Thoracic aorta (tissue), 2 donors: ENCODE data around the gene SUPT6H. TPM values are rescaled to one million over a fixed set of nuclear protein-coding genes. Genes with fewer than 3 reads are reported as not detected.
A peak's percentile ranks its signal among the peaks of the same experiment; 100 is the strongest.
"Not testable (repeated sequence)": the region's sequence is repeated elsewhere in the genome, so short reads cannot be mapped to it uniquely, and the experiment has no call there.

Experiments
- ATAC-seq: fragments of 150-250 bp; one replicate; pipeline ENCODE4 v1.8.0; 2017; ENCODE audit warnings: low read depth; ENCODE audit not compliant: insufficient number of reproducible peaks, low FRiP score
- DNase-seq: peaks from one replicate; pipeline ENCODE4 v3.0.0-alpha.2; 2020; ENCODE audit warnings: low spot score
- H3K27ac ChIP-seq, 2 donors: fragments of 200-600 bp; sonication (generic); 1 replicate in 1 of 2; 2 replicates in 1 of 2; pipeline ENCODE4 v1.5.1; 2016; ENCODE audit warnings: mild to moderate bottlenecking in 2 of 2, moderate library complexity in 2 of 2
- H3K27me3 ChIP-seq: fragments of 200-600 bp; sonication (generic); replicated peaks from 2 replicates; pipeline ENCODE4 v1.6.0; 2016; ENCODE audit warnings: mild to moderate bottlenecking; ENCODE audit not compliant: insufficient read depth
- H3K36me3 ChIP-seq: fragments of 200-600 bp; sonication (generic); one replicate; pipeline ENCODE4 v1.5.1; 2016
- H3K4me1 ChIP-seq, 2 donors: fragments of 200-600 bp; sonication (generic); 1 replicate in 1 of 2; 2 replicates in 1 of 2; pipeline versions ENCODE4 v1.5.1 to v1.6.0; 2016; ENCODE audit warnings: low read depth in 2 of 2, mild to moderate bottlenecking in 1 of 2; ENCODE audit not compliant: control insufficient read depth in 1 of 2
- H3K4me3 ChIP-seq: fragments of 200-600 bp; sonication (generic); 2 replicates; pipeline ENCODE4 v1.5.1; 2016; ENCODE audit warnings: mild to moderate bottlenecking
- H3K9me3 ChIP-seq: fragments of 200-600 bp; sonication (generic); 2 replicates; pipeline ENCODE4 v1.5.1; 2016
- total RNA-seq, 2 donors: library from RNA; depleted of rRNA; stranded (reverse); fragments of >200 nt; gene quantifications; one replicate each; pipeline versions ENCODE4 v1.1.0 to v1.2.3, GENCODE V29; 2016
- TF ChIP-seq, protein P1 (sequence below): fragments of 200-600 bp; sonication (generic); IDR thresholded peaks from one replicate; pipeline ENCODE4 v1.5.1; 2019; ENCODE audit warnings: antibody characterized with exemption

Gene SUPT6H
- total RNA-seq, 2 donors from 2014 or later, result 45.6 to 133 TPM

DNA sequence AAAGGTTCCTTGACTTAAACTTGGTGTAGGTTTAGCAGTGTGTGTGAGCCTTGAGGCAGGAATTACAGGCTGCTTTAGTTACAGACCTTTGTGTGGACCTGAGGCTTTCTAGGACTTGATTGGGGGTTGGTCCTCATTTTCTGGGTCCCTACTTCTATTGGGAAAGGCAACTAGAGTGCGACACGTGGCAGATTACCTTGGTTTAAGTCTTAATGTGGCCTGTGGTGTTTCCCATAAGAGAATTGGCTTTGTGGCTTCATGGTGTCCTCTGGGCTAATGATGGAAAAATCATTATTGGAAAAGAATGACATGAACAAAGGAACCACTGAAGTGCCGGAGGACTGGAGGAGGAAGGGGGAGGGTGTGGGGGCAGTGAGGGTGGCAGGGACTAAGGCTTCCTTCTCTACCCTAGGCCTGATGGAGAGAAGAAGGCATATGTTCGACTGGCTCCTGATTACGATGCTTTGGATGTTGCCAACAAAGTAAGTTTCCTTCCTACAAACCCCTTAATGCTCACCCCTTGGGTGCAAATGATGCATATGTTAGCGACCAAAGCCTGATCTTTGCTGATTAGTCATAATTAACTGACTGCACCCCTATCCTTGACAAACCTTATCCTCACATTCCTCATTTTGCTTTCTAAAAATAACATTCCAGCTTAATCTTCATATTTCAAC lies 61.3 kb downstream of the SUPT6H start:
- TF ChIP-seq, protein P1, sequence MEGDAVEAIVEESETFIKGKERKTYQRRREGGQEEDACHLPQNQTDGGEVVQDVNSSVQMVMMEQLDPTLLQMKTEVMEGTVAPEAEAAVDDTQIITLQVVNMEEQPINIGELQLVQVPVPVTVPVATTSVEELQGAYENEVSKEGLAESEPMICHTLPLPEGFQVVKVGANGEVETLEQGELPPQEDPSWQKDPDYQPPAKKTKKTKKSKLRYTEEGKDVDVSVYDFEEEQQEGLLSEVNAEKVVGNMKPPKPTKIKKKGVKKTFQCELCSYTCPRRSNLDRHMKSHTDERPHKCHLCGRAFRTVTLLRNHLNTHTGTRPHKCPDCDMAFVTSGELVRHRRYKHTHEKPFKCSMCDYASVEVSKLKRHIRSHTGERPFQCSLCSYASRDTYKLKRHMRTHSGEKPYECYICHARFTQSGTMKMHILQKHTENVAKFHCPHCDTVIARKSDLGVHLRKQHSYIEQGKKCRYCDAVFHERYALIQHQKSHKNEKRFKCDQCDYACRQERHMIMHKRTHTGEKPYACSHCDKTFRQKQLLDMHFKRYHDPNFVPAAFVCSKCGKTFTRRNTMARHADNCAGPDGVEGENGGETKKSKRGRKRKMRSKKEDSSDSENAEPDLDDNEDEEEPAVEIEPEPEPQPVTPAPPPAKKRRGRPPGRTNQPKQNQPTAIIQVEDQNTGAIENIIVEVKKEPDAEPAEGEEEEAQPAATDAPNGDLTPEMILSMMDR, result no peak
- ATAC-seq (no peak), DNase-seq (no peak)
- Histone ChIP-seq H3K27me3 (no peaks in the 10 kb centered on the region), H3K4me1 (peaks cover 40 to 57% of the 10 kb centered on the region in 2 donors), H3K27ac (no peak overlapping the region), H3K36me3 (peaks cover 29% of the 10 kb centered on the region), H3K9me3 (no peaks in the 10 kb centered on the region), H3K4me3 (no peak overlapping the region)

DNA sequence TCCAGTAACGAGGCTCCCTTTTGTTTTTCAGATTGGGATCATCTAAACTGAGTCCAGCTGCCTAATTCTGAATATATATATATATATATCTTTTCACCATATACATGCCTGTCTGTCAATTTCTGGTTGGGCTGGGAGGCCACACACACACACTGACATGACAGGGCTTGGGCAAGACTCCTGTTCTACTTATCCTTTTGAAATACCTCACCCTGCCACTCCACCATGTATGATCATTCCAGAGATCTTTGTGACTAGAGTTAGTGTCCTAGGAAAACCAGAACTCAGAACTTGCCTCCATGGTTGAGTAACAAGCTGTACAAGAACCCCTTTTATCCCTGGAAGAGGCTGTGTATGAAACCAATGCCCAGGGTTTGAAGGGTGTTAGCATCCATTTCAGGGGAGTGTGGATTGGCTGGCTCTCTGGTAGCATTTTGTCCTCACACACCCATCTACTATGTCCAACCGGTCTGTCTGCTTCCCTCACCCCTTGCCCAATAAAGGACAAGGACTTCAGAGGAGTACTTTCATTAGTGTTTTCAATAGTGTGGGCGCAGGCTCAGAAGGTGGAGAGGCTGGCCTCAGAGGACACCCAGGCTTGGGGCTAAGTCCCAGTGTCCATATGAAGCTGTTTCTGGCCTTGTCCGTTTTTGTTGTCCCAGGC lies 62.0 kb downstream of the SUPT6H start:
- H3K4me1 ChIP-seq, result peaks cover 33 to 50% of the 10 kb centered on the region in 2 donors

DNA sequence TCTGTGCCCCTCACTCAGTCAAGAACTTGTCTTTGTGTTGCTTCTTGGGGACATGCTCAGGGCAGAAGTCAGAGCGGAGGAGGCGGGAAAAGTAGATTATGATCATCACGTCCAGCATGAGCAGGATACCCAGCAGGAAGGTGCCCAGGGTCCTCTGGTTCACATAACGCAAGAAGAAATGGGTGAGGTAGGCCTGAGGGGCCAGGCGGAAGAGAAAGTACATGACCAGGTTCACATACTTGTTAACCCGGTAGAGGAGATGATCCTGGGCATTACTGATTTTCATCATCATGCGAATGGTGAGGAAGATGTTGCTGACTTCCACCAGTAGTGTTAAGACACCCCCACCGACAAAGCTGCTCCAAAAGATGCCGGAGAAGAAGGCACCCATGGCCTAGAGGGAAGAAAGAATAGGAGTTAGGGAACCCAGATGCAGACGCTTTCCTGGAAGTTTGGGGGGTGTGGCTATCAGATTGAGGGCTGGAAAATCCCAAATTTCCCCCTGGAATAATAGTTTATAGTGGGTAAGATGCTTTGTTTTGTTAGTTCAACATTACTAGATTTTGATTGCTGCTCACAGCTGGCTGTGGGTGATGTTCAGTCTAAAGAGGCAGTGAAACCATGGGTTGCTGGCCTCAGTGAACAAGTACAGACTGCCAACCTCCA lies 62.6 kb downstream of the SUPT6H start:
- Histone ChIP-seq H3K4me3 (no peak overlapping the region), H3K4me1 (peaks cover 34 to 48% of the 10 kb centered on the region in 2 donors), H3K27me3 (no peaks in the 10 kb centered on the region), H3K27ac (no peak overlapping the region), H3K36me3 (peaks cover 29% of the 10 kb centered on the region), H3K9me3 (no peaks in the 10 kb centered on the region)
- DNase-seq, result no peak
- ATAC-seq, result no peak
- TF ChIP-seq, protein P1, result no peak

More for the DNA sequence above, 62.0 kb downstream of the SUPT6H start:
- H3K4me3 ChIP-seq, DNase-seq, H3K27ac ChIP-seq, H3K27me3 ChIP-seq, H3K9me3 ChIP-seq, ATAC-seq: not testable (repeated sequence)
- peaks cover 29% of the 10 kb centered on the region for H3K36me3 ChIP-seq

DNA sequence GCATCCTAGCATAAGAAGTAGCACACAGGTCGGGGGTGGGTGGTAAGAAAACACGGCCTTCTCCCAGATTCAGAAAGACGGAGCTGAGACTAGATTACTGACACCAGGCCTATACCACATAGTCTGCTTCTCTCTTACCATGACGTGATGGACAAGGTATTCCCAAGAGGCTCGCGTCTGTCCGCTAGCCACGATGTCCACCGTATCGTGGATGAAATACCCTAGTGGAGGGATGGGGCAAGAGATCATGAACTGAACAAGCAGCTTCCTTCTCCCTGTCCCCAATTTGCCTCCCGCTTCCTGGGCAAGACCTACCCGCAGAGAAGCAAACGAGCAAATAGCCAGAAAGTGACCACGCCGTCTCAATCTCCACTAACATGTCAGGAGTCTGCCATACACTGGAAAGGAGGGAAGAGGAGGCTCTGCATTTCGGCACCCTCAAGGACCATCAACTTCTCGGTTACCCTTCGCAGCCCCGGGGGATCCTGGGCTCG lies 63.2 kb downstream of the SUPT6H start:
- ATAC-seq (no peak), DNase-seq (no peak)
- no peaks in the 10 kb centered on the region for H3K9me3 ChIP-seq
- H3K27me3 ChIP-seq, result no peaks in the 10 kb centered on the region
- peak overlapping the region; percentile 58 for H3K27ac ChIP-seq
- H3K4me3 ChIP-seq, result peak overlapping the region; percentile 74
- H3K36me3 ChIP-seq, result peaks cover 29% of the 10 kb centered on the region
- TF ChIP-seq, protein P1, result no peak
- peaks cover 34 to 48% of the 10 kb centered on the region in 2 donors for H3K4me1 ChIP-seq

DNA sequence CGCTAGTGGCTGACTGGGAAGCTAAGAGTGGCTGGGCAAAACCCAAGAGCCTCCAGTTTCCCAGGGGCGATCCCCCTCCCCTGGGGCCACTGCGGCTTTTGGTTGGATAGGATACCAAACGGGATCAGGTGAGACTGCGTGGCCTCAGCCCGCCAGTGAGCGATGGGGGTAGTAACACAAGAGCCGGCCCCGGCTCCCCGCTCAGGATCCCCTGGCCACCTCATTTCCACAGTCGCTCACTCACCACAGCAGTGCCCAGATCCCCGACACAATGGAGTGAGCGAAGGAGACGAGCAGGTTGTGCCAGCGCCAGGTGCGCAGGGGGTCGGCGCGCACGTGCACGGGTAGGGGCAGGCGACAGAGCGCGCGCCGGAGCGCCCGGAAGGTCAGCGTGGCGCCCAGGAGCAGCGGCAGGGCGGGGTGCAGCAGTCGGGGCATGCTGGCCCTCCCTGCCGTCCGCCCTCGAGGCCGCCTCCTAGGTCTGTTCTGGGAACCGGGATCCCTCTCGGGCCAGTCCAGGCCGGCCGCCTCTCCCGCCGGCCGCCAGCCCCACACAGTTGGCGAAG lies 63.7 kb downstream of the SUPT6H start:
- ATAC-seq (no peak), DNase-seq (no peak)
- H3K27ac ChIP-seq, result peak overlapping the region; percentile 58
- H3K9me3 ChIP-seq, result no peaks in the 10 kb centered on the region
- no peaks in the 10 kb centered on the region for H3K27me3 ChIP-seq
- H3K4me1 ChIP-seq, result peaks cover 30 to 43% of the 10 kb centered on the region in 2 donors
- peaks cover 29% of the 10 kb centered on the region for H3K36me3 ChIP-seq
- TF ChIP-seq, protein P1, result no peak
- peak overlapping the region; percentile 74 for H3K4me3 ChIP-seq
